ENCODE data around the gene SDCCAG8.

DNA sequence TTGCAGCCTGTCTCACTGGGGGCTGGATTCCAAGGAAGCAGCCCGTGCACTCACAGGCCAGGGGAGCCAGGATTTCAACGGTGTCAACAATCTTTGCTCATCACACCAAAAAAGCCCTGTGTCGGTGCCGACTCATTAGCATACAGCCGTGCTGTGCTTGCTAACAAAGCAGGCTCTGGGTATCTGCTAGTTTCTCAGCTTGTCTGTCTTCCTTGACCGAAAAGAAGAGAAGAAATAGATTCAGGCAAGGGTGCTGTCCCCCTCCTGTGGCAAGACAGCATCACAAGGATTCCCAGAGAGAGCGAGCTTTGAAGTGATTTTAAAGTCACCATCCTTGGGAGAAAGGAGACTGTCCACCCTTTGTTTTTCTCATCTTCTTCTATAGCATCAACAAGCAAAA, 214.7 kb downstream of the SDCCAG8 start:
- TF ChIP-seq, protein P1, sequence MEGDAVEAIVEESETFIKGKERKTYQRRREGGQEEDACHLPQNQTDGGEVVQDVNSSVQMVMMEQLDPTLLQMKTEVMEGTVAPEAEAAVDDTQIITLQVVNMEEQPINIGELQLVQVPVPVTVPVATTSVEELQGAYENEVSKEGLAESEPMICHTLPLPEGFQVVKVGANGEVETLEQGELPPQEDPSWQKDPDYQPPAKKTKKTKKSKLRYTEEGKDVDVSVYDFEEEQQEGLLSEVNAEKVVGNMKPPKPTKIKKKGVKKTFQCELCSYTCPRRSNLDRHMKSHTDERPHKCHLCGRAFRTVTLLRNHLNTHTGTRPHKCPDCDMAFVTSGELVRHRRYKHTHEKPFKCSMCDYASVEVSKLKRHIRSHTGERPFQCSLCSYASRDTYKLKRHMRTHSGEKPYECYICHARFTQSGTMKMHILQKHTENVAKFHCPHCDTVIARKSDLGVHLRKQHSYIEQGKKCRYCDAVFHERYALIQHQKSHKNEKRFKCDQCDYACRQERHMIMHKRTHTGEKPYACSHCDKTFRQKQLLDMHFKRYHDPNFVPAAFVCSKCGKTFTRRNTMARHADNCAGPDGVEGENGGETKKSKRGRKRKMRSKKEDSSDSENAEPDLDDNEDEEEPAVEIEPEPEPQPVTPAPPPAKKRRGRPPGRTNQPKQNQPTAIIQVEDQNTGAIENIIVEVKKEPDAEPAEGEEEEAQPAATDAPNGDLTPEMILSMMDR (IDR thresholded peaks at IDR 0.05) = no peak
- TF ChIP-seq POLR2A (IDR thresholded peaks at IDR 0.05) = no peak
- no peak for TF ChIP-seq POLR2AphosphoS5 (IDR thresholded peaks at IDR 0.05)
